CD4-positive, alpha-beta T cell treated with Interferon alpha-2 for 1 hour (primary cell): ENCODE results near the gene MYL3.

ENCODE experiments used
- DNase-seq, 2 donors: peaks; one replicate each; pipeline ENCODE4 v3.0.0-alpha.2; 2020 to 2022

MYL3 gene

GRCh38 chr3:46849045-46849631, 14.1 kb downstream of the MYL3 start:
- no peak for DNase-seq

DNA sequence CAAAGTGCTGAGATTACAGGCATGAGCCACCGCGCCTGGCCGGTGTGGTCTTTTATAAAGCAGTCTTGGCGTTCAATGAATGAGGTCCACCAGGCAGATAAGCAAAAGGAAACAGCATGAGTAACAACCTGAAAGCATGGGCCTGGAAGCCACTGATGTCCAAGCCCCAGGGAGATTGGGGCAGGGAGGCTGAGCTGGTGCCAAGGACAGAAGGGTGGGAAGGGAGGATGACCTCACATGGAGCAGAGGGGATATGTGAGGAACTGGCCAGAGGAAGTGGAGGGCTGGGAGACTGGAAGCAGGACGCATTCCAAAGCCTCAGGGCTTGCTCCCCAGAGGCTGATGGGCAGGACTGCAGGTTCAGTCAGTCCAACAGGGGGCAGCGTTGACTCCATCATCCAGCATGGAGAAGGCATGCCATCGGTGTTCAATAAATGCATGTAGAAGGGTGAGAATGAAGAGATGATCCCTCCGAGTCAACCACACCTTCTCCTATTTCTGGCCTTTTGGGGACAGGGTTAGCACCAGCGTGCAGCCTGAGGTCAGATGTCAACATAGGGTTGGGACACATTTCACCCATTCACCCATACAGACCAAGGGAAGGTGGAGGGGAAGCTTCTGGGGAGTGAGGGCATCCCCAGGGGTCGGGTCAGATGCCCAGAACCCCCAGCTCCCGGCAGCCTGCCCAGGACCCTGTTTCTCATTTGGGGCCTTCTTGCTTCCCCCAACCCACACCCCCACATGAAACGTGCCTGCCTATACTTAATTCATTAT, 14.8 kb downstream of the MYL3 start:
- peak in 1 of 2 donors; percentile 34 for DNase-seq

- DNase-seq, result no peak
Measured at GRCh38 chr3:46847744-46848143, 15.5 kb downstream of the MYL3 start.

- DNase-seq, result no peak
Measured at GRCh38 chr3:46846624-46847542, 16.4 kb downstream of the MYL3 start.

DNA sequence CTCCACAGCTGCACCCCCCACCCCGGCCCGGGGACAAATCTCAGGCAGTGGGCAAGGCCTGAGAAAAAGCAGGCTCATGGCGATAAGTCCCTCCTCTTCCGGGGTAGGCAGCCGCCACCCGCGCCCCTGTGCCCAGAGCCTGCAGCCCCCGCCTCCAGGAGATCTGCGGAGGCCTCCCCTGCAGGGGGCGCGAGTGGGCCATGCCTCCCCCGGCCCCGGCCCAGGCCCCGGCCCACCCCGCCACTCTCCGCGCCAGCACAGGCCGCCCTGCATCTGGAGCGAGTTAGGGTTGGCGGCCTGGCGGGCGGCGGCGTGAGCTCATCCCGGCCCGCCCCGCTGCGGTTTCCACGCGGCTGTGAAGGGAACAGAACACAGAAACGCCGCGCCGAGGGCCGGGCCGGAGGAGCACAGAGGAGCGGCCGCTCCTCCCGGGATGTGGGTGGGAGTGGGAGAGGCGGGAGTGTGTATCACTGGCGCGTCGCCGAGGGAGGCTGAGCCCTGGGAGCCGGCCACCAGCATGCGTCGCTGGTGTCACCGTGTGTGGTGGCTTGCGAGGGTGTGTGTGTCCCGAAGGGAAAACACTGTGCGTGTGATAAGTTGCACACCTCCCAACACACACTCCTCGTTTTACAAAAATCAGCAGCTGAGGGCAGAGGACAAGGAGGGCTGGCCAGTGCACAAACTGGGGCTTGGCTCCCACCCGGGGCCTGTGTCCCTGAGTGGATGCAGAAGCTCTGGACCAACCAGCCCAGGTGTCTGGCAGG, 17.2 kb downstream of the MYL3 start:
- DNase-seq, result peak; percentile 77 to 83

GRCh38 chr3:46845397-46845859, 17.8 kb downstream of the MYL3 start:
- no peak for DNase-seq

- no peak for DNase-seq
Measured at GRCh38 chr3:46844881-46845312, 18.3 kb downstream of the MYL3 start.

GRCh38 chr3:46844397-46844796, 18.8 kb downstream of the MYL3 start:
- no peak for DNase-seq

GRCh38 chr3:46843508-46843907, 19.7 kb downstream of the MYL3 start:
- no peak for DNase-seq

GRCh38 chr3:46840491-46840890, 22.8 kb downstream of the MYL3 start:
- no peak for DNase-seq

GRCh38 chr3:46838301-46838700, 24.9 kb downstream of the MYL3 start:
- DNase-seq, result no peak

DNA sequence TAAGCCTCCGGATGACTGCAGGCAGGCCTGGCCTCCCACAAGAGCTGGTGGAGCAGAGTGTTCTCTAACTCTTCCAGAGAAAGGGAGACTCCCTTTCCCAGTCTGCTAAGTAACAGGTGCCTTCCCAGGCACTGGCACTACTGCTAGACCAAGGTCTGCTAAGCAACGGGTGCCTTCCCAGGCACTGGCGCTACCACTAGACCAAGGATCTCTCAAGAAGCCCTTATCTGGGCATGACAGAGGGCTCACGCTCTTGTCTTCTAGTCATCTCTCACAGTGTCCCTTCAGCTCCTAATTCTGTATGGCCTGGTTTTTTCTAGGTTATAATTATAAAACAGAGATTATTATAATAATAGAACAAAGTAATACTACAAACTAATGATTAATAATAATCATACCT, 27.8 kb downstream of the MYL3 start:
- DNase-seq, result no peak

DNA sequence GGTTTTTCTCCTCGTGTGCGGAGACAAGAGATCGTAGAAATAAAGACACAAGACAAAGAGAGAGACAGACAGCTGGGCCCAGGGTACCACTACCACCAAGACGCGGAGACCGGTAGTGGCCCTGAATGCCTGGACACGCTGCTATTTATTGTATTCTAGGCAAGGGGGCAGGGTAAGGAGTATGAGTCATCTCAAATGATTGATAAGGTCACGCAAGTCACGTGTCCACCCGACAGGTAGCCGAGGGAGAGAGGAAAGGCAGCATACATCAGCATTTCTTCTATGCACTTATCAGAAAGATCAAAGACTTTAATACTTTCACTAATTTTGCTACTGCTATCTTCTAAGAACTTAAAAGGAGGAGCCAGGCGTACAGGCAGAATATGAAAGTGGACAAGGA, 28.2 kb downstream of the MYL3 start:
- no peak for DNase-seq

DNA sequence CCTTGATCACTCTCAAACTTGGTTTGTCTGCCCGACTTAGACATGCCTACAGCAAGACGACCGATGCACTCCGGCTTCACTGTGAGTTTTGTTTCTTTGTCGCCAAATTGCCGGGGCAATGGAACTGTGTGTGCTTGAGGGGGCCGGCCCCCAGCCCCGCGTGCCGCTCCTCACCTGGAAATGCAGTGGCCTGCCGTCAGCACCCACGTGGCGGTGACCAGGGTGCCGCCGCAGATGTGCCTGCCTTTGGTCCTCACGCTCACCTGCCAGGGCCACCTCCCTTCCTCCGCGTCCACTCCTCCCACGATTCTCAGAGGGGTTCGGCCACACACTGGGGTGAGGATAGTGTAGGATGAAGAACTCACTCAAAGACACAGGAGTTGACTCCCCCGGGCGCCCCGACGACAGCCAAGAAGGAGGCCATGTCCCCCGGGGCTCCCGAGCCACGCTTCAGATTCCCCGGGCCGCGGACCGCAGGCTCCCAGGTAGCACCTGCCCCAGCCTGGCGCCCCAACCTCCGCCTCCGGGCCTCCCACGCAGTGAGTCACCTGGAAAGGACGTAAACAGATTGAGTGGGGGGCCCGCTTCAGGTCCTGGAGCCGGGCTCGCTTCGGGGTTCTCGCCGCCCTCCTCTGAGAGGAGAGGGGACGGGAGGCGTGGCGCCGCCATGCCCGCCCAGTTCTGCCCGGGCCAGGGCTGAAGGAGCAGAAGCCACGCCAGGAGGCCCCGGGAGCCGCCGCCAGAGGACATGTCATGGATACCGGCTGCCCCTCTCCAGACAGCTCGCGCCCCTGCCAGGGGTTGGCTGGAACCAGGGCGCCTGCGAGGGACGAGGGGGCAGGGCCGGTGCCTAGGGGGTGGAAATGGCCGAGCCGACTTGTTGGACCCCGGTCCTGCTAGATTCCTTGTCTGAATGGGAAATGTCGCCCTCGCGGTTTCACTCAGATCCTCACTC, 29.6 kb downstream of the MYL3 start:
- DNase-seq, result no peak

DNA sequence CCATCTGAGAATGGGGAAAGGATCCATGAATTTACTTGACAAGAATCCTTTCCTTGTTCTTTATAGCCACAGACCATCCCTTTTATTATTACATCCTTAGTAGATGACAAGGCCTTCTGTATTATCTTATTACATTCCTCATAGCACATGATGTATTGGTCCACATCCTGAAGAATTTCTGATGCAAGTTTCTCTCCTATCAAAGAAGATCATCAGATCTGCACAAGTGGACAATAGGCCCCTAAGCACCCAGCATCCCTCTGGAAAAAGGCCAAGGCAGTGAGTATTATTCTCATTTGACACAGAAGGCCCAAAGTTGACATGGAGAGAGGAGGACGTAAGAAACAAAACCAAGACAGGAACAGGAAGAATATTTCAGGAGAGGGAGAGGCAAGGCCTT, 31.4 kb downstream of the MYL3 start:
- no peak for DNase-seq

- DNase-seq, result no peak
Measured at GRCh38 chr3:46831316-46831715, 31.9 kb downstream of the MYL3 start.

GRCh38 chr3:46830801-46831200, 32.4 kb downstream of the MYL3 start:
- no peak for DNase-seq

- peak in 1 of 2 donors; percentile 32 for DNase-seq
Measured at GRCh38 chr3:46829699-46830208, 33.5 kb downstream of the MYL3 start.

GRCh38 chr3:46825450-46825849, 37.8 kb downstream of the MYL3 start:
- no peak for DNase-seq

- no peak for DNase-seq
Measured at GRCh38 chr3:46824211-46824970, 38.9 kb downstream of the MYL3 start.
